ENCODE data around the gene TNFSF13.
"Not testable (repeated sequence)": the region's sequence is repeated elsewhere in the genome, so short reads cannot be mapped to it uniquely, and the experiment has no call there.

TNFSF13 gene

GRCh38 chr17:7593296-7593695, 34.7 kb downstream of the TNFSF13 start:
- DNase-seq, result no peak

- DNase-seq, result not testable (repeated sequence)
Observed at GRCh38 chr17:7597561-7597960, 39.0 kb downstream of the TNFSF13 start.

GRCh38 chr17:7606280-7606679, 47.7 kb downstream of the TNFSF13 start:
- DNase-seq, result no peak

- no peak for DNase-seq
Observed at GRCh38 chr17:7610641-7611040, 52.1 kb downstream of the TNFSF13 start.
